ENCODE data around the gene VSTM2L. TPM values are rescaled to one million over a fixed set of nuclear protein-coding genes. Genes with fewer than 3 reads are reported as not detected.
A peak's percentile ranks its signal among the peaks of the same experiment; 100 is the strongest.

The VSTM2L gene
- total RNA-seq, 1 experiment from 2014 or later, result not detected

DNA sequence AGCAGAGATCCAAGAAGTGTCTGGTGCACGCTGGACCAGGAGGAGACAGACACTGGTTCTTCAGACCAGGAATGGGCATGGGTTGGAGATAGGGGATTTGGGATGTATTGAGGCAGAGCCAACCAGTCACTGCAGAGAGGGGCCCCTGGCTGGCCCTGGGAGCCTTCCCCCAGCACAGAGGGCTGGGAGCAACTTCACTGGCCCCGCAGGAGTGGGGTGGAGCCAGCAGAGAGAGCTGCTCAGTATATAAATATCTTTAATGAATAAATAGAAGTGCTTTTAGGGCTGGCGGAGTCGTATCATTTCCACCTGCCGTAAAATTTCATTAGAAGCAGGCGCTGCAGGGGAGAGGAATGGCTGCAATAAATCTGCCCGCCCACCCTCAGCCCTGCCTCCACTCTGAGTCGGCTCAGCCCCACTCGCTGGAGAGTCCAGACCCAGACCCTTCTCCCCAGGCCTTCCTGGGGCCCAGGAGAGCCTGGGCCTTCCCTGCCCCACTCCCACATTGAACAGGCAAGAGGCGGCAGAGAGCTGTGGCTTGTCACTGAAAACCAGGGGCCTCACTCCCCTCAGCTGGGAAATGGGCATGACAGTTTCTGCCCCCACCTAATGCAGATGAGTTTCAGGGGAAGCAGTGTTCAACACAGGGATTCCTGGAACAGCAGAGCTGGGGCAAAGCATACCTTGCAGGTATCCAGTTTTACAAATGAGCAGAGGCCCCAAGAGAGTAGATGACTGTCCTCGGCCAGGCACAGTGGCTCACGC lies 23.9 kb upstream of the VSTM2L start:
- DNase-seq (ENCODE audit: low spot score), result no peak

DNA sequence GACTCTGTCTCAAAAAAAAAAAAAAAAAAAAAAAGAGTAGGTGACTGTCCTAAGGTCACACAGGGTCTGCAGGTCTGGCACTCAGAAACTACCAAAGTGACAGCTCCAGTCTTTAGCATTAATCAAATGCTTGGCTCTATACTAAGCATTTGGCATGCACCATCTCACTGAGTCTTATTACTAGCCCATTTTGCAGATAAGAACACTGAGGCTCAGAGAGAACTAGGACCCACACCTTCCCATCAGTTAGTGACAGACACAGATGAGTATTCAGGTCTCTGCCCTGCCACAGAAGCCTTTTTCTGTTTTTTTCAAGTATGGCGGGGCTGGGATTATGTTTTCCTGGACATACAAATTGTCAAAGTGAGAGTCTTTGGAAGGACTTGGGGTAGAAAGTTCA lies 23.1 kb upstream of the VSTM2L start:
- no peak for DNase-seq (ENCODE audit: low spot score)

DNA sequence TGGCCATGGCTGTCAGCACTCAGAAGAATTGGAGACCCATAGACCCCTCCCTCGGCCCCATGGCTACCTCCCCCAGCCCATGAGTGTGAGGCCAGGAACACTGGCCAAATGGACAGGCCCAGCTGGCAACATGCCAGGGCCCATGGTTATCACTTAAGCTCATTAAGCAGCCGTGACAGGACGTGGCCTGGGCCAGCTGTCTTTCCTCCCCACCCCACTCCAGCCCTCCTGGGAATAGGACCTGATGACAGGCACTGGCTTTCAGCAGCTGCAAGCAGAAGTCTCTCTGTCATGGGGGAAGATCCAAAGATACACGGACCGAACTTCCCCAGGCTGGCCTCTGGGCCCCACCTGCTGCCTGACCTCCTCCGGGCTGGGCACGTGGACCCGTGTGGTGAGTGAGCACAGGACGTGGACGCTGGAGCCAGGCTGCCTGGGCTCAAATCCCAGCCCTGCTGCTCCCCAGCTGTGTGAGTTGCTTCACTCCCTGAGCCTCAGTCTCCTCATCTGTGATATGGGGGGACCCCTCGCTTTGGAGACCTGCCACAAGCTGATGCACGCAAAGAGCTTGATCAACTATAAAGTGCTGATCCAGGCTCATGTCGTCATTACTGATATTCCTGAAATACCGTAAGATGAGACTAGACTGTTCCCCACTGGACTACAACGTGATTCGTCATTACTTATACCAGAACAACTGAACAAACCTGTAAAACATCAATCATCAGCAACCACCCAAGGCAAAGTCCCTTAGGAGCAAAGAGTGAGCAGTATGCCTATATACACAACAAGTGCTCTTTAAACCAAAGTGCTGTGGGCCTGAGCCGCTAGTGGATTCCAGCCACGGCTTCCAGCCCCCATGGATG lies 22.0 kb upstream of the VSTM2L start:
- peak; percentile 43 for DNase-seq (ENCODE audit: low spot score)

DNA sequence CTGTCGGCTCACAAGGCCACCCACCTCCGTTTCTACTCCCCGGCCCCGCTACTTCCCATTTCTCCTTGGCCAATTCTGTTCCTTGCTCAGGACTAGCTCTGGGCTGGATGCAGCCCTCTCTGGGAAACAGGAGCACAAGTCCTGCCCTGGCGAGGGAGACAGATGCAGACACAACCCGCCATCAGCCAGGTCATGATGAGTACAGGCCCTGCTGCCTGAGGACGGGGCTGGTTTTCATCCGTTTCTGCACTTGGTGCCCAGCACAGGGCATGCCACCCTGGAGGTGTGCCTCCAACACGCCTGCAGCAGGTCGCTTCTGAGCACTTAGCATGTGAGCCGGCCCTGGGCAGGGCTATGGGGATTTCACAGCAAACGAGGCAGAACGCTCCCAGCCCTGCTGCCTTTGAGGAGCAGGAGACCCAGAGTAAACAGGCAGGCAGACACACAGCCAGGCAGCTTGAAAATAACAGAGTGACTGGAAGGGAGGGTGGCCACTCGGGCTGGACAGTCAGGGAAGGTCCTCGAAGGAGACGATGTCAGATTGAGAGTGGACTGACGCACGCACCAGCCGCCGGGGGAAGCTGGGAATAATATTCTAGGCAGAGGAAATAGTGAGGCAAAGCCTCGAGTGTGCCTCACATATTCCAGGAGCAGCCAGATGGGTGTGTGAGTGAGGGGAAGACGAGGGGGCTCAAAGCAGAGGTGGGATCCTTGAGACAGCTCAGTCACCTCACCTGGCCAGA lies 21.2 kb upstream of the VSTM2L start:
- no peak for DNase-seq (ENCODE audit: low spot score)

DNA sequence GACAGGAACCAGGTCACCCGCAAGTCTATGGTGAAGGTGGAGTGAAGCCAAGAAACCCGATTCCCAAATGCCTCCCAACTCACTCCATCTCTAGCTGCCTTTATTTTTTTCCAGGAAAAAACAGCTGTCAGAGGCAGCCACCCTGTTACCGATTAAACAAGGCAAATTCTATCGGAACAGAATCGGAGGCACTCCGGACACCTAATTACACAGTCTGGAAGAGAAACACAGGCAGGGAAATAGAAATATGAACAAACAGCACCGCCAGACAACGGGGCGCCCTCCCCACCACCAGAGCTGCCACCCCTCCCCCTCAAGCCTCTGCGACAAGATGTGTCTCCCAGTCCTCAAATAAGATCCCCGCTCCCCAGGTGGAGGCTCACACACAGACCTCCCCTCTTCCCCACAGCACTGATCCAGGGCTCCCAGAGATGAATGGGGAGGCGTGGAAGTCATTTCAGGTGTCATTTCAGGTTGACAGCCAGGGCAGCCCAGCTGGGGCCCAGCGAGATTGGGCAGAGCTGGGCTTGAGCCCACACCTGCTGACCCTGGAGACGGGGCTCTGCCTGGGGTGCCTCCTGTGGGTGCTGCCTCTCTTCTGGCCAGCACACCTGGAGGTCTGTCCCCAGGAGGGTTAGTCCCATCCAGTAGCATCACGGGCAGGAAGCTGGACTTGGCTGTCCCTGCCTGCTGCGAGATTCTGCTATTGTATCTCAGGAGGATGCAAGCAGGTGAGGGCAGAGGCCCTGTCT lies 19.8 kb upstream of the VSTM2L start:
- DNase-seq (ENCODE audit: low spot score), result no peak

DNA sequence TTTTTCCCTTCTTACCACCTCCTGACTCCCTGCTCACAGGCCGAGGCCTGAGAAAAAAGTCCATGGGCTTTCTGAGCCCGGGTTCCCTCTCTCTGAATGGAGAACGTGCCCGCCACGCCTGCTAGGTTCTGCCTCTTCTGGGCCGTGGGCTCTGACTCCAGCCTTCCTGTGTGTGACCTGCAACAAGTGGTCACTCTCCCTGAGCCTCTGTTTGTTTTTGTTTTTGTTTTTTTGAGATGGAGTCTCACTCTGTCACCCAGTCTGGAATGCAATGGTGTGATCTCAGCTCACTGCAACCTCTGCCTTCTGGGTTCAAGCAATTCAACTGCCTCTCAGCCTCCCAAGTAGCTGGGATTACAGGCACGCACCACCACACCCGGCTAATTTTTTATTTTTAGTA lies 17.9 kb upstream of the VSTM2L start:
- no peak for DNase-seq (ENCODE audit: low spot score)

DNA sequence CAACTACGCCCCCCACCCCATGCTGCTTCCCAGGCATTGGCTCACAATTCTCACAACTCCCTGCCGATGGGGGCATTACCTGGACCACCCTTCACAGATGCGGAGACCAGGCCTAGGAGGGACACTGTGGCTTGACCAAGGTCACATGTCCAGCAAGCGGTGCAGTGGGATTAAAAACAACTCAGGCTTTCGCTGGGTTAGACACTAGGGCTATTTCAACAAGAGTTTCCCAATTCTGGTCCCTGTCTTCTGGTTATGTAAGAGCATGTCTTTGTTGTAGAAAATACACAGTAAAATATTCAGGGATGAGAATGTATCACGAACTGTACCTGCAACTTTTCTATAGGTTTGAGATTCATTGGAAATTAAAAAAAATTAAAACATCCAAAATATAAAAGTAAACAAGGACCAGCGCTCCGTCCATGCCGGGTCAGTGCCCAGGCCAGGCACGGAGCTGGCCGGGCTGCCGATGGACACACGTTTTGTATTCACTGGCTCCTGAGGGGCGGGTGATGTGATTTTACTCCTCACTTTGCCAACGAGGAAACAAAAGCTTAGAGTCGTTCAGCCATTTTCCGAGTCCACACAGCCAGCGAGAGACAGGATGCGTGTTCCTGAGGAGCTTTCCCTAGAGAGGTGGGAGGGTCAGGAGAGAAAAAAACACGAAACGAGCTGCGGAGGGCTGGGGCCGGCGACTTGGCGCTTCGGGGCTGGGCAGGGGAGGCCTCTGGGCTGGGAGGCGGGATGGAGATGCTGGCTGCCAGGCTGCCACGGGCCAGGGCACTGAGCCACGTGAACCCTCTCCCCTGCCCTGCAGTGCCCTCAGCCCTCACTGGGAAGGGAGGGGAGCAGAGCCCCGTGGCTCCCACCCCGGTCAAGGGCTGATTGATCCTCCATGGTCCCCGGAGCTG lies 17.1 kb upstream of the VSTM2L start:
- no peak for DNase-seq (ENCODE audit: low spot score)

DNA sequence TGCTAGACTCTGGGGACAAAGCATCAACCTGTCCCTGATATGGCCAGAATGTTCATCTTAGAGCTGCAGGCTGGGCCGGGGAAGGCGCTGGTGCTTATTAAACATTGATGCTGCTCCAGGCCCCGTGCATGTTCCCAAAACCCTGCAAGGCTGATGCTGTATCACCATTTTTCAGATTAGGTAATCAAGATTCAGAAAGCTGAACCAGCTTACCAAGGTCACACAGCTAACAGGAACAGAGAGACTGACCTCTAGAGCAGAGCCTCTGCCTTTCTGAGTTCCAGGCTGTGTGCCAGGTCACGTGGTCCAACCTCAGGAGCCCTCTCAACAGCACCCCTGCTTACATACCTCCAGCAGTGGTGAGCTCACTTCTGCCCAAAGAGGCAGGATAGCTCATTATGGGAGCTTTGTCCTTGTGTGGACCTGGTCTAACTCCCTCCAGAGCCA lies 16.1 kb upstream of the VSTM2L start:
- DNase-seq (ENCODE audit: low spot score), result peak; percentile 49

DNA sequence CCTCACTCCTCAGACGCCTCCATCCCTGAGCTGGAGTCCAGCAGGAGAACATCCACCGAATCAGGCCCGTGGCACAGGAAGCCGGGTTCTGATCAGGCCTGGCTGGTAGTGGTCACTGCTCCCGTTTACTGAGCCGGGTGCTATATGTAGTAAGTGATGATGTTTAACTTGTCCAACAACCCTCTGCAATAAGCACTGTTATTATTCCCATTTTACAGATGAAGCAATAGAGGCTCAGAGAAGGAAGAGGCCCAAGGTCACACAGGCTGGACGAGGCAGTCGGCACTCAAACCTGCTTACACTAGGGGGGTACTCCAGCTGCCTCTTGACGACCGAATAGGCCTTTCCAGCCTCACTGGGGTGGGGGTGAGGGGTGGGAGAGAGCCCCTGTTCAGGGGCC lies 14.3 kb upstream of the VSTM2L start:
- DNase-seq (ENCODE audit: low spot score), result no peak

DNA sequence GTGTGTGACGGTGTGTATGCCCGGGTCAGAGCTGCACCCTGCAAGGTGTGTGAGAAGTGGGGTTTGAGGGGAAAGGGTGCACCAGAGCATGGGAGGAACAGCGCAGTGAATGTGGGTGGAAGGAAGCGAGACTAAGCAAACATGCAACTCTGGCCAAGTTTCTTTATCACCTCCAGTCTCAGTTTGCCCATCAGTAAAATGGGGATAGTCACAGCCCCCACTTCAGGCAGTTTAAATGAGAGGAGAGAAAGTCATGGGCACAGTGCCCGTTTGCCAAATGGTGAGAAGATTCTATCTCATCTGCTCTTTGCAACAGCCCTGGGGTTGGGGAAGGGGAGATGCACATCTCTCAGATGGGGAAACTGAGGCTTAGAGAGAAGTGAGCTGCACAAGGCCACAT lies 12.8 kb upstream of the VSTM2L start:
- DNase-seq (ENCODE audit: low spot score), result no peak

DNA sequence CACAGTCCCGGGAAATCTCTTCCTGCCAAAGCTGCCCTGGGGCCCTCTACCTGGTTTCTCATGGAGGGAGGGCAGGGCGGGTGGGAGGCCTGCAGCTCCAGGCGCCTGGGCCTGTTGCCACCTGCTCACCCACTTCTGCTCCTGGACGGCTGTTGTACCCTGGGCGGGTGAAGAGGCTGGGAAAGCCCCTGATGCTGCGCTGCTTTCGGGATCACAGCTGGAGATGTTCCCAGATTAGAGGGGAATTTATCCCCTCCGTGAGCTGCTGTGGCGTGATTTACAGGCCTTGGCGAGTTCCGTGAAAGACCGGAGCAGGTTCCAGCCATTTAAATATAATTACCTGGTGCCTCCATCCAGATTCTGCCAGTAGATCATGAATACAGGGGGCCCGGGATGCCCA lies 12.3 kb upstream of the VSTM2L start:
- DNase-seq (ENCODE audit: low spot score), result no peak

DNA sequence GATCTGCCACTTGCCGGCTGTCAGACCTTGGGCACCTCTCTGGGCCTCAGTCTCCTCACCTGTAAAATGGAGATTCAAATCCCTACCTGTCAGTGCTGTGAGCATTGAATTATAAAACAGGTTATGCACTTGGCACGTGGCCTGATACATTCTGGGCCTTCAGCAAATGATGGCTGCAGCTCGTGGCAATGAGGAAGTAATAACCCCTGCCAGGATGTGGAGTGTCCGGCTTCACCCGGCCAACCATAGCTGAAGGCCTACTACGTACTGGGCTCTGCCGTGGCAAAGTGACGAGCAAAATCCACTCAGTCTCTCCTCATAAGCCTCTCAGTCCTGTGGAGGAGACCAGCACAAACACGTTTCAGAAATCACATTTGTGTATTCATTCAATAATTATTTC lies 10.9 kb upstream of the VSTM2L start:
- no peak for DNase-seq (ENCODE audit: low spot score)

DNA sequence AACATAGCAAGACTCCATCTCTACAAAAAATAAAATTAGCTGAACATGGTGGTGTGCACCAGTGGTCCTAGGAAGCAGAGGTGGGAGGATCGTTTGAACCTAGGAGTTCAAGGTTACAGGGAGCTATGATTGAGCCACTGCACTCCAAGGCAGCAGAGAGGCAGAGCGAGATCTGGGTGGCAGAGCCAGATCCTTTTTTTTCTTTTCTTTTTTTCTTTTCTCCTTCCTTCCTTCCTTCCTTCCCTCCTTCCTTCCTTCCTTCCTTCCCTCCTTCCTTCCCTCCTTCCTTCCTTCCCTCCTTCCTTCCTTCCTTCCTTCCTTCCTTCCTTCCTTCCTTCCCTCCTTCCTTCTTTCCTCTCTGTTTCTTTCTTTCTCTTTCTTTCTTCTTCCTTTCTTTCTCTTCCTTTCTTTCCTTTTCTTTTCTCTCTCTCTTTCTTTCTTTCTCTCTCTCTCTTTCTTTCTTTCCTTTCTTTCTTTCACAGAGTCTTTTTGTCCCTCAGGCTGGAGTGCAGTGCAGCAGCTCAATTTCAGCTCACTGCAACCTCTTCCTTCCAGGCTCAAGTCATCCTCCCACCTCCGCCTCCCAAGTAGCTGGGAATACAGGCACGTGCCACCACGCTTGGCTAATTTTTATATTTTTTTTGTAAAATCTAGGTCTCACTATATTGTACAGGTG lies 9.2 kb upstream of the VSTM2L start:
- DNase-seq (ENCODE audit: low spot score), result no peak

DNA sequence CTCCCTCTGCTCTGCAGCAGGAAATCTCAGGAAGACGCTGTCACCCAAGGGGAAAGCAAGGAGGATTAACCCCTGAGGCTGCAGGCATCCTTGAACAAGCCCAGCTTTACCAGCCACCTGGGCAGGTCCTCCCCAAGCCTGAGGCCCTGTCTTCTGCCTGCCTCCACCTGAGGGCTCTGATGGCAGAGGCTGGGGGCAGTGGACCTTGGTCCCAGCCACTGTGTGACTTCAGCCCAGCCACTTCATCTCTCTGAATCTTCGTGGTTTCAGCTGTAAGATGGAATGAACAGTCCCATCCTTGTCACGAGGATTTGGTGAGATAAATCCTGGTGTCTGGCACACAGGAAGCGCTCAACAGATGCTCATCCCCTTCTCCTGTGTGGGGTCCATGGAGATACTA lies 8.5 kb upstream of the VSTM2L start:
- no peak for DNase-seq (ENCODE audit: low spot score)

DNA sequence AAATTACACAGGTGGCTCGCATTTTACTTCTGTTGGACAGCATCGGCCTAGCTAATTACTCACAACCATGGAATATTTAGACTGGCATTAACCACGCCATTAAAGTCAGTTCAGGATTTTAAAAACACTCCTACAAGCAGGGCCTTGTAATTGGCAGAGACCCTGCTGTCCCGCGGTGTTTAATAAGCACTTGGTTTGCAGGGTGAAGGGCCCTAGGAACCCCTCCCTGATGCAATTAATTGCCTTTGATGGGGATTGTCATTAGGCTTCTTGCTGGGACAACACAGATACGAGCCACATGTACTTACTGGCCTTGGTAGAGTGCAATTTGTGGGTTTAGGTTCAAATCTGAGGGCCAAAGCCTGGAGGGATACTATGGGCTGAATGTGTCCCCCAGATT lies 7.8 kb upstream of the VSTM2L start:
- DNase-seq (ENCODE audit: low spot score), result no peak

DNA sequence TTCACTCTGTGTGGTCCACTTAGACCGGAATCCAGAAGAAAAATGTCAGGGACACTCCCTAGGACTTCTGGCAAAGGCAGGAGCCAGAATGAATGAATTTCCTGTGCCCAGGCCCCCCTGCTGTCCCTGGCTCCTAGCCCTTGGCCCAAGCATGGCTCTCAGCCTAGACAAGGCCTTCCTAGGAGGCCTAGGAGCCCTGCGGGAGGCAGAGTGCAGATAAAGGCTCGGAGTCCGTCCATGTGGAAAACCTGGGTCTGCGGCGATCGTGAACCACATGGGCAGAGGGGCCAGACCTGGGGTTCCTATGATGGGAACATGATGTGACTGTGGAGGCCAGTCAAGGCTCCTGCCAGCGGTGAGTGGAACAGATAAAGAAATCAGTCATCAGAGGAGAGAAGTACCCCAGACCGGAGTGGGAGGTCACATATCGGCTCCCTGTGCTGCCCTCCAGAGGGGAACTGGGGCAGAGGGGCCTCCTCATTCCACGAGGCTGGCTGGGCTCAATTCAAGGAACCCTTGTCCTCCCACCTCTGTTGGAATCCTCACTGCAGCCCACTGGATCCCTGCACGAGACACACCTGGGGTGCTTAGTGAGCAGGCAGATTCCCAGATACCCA lies 5.9 kb upstream of the VSTM2L start:
- DNase-seq (ENCODE audit: low spot score), result no peak

DNA sequence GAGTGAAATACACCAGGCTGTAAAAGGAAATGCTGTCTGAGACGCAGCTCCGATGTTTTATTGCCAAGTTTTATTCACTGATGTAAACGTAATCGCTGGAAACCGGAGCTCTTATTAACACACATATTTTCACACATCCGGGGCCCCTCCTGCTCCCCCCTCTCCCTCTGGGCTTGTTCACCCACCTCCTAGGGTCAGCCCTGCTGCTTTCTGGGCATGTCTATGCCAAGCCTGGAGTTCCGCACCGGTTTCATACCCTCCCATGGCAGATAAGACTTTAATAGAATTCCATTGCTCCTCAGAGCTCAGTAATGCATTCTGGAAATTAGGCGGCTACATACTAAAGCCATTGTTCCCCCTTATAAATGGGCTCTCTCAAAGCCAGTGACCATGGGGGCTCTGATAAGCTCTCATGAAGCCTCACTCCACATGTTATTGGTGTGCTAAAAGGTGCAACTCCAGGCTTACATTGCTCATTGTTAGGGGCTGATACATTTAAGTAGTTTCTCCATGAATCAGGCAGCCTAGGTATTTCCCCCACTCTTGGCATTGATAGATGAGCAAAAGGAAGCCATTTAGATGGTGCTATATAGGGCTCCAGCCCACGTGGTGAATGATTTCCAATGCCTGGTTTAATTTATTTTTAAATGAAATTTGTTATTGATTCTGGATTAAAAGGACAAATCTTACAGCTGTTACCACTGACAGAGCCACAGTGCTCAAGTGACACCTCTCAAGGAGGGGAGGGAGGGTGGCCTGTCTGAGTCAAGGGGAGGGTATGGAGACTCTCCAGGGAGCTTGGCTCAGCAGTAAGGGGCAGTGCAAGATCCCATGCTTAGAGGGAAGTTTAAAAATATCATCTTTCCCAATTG lies 4.5 kb upstream of the VSTM2L start:
- no peak for DNase-seq (ENCODE audit: low spot score)

Data from HT-29 (cell line).